GM21576 (cell line): Measurements from ENCODE around the gene TMEM163.
"Not testable (repeated sequence)": the region's sequence is repeated elsewhere in the genome, so short reads cannot be mapped to it uniquely, and the experiment has no call there.

Experiments
- ATAC-seq: cut with Tn5 transposase; IDR thresholded peaks from one replicate; pipeline ENCODE4 v1.9.1; 2021; ENCODE audit warnings: mild to moderate bottlenecking, moderate library complexity; ENCODE audit not compliant: unreplicated experiment

TMEM163 gene

GRCh38 chr2:134539981-134540380 lies 178.8 kb downstream of the TMEM163 start:
- ATAC-seq = no peak

DNA sequence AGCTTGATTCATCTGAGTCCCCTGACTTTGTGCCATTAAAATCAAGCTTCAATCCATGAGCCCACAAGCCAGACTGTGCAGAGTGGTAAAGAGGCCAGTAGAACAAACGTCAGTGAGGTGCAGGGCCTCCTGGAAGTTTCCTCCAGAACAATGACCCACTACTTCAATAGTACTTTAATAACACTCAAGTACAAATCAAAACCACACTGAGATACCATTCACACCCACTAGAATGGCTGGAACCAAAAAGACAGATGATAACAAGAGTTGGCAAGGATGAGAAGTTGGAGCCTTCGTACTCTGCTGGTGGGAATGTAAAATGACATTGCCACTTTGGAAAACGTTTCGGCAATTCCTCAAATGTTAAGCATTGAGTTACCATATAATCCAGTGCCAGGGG lies 181.1 kb downstream of the TMEM163 start:
- no peak for ATAC-seq

DNA sequence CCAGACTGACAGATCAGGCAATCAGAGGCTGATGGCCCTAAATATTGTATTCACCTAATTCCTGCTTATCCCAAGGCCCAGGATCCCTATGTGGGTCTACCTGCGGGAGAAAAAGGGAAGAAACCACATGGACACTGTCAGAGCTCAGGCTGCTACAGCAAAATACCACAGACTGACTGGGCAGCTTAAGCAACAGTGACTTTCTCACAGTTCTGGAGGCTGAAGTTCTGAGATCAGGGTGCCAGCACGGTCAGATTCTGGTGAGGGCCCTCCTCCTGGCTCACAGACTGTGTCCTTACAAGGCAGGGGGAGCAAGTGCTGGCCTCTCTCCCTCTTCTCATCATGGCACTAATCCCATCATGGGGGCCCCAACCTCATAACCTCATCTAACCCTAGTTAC lies 181.7 kb downstream of the TMEM163 start:
- no peak for ATAC-seq

DNA sequence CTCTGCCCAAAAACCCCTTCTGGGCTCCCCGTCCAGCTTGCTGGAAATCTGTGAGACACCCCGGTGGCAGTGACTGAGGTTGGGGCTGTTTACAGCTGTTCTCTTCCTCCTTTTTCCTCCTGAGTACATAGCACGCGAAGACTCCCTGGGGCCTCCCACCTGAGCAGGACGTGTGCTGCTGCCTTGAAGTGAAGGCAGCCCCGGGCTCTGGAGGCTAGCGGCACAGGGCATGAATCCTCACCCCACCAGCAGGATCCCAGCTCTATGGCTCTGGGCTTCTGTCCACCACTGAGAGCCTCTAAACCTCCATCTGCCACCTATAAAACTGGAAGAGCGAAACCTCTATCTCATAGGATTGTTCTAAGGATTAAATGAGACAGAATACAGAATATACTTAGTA lies 182.5 kb downstream of the TMEM163 start:
- ATAC-seq = no peak

DNA sequence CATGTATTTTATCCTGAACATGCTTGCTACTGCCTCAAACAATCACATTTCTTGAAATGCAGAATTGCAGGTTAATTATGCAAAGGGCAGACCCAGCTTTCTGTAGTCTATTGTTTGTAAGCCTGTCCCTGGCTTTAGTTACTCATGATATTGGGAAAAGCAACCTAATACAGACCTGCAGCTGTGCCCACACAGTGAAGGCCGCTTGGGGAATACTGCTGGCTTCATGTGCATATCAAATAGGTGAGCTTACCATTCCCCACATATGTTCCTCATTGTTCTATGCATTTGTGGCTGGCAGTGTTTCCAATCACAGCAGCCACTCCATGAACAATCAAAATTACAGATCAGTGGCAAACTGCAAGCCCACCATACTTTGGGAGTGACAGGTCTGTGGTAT lies 186.3 kb downstream of the TMEM163 start:
- ATAC-seq = no peak

DNA sequence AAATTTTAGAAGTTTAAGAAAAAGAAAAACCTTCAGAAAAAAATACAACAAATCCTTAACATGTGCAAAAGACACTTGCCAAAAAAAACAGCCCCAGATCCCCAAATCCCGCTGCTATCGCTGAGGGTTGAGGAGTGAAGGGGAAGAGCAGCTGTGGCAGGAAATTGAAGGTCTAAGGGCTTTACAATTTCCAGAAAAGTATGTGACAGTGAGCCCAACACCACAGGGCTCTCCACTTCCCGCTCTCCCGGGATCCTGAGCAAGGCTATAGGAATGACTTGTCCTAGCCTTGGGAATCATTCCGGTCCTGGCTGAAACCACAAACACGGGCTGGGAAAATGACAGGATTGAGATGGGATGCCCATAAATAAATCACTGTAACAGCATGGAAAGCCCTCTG lies 191.4 kb downstream of the TMEM163 start:
- ATAC-seq = no peak

DNA sequence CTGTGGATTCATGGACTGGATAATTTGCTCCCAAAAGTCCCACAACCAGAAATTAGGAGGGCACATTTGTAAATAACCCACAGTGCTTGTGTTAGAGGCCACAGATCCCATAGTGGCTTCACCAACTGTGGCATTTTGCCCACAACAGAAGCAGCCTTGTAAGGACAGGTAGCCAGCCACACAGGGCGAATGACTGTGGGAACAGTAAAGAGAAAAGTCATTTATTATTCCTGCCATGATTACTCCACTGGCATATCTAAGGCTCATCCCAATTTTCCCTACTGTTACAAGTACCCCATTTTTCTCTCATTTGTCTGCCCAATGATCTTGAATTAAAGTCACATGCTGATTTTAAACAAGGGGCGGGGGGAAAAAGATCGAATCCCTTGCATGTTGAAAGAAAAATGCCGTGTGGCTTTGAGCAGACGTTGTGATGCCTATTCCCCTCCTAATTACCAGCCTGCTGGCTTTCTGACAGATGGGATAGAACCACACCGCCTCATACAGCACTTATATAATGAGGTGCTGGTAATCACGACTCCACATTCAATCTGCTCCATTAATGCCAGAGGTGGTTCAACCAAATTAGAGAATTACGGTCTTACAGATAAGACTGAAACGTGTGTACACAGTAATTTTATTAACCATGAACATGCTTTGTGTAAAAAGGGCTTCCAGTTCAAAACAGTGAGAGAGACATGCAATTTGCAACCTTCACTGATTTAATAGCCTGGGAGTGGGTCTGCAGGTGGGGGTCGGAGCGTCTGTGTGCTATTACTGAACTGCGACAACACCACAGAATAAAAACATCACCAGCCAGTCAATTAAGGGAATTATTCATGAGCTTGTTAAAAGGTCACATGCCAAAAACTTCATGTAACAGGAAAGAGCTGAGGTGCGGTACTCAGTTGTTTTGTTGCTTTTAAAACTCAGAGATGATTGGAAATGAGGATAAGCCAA lies 196.0 kb downstream of the TMEM163 start:
- ATAC-seq = no peak

DNA sequence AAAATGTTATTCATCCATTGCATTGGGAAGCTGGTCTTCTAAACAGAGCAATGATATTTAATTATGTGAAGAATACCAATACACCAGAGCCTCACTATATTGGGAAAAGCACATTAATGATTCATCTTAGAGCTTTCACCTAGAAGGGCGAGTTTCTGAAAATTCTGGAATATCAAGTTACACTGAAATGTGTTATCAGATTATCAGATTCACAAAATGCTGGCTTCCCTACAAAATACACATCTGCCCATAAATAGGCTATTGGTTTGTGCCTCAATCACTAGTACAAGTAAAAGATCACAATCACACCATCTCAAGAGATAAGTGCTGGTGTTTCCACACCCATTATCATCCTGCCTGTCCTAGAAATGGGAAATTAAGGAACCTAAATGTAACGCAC lies 200.7 kb downstream of the TMEM163 start:
- no peak for ATAC-seq

DNA sequence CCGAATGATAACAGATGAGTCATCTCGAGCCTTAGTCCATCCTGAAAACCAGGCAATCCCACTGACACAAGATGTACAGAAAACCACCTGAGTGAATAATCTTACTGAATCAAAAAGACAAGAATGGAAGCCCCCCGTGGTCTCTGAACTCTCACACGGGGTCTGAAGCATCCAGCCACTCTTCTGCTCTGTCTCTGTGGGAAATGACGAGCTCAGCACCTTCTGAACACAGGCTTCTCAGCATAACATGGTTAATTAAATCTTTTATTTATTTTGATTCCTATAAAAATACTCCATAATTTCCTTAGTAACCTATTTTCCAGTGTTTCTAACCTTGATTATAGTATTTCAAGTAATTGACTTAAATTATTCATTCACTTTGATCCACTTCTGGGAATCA lies 203.7 kb downstream of the TMEM163 start:
- ATAC-seq = no peak

- ATAC-seq = no peak
Observed at GRCh38 chr2:134513465-134513804, 205.4 kb downstream of the TMEM163 start.

- no peak for ATAC-seq
Observed at GRCh38 chr2:134512734-134513464, 205.9 kb downstream of the TMEM163 start.

- ATAC-seq = no peak
Observed at GRCh38 chr2:134508391-134508790, 210.4 kb downstream of the TMEM163 start.

DNA sequence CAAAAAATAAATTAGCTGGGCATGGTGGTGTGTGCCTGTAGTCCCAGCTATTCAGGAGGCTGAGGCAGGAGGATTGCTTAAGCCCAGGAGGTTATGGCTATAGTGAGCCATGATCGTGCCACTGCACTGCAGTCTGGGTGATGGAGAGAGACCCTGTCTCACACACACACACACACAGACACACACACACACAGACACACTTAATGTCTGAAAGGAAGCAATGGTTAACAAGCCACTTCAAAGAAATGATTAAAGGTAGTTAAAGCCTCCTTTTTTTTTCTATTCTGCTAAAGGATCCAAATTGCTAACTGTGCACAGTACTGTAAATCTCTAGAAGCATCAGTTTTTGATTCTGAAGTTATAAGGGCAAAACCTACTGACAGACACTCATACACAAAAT lies 211.1 kb downstream of the TMEM163 start:
- no peak for ATAC-seq

DNA sequence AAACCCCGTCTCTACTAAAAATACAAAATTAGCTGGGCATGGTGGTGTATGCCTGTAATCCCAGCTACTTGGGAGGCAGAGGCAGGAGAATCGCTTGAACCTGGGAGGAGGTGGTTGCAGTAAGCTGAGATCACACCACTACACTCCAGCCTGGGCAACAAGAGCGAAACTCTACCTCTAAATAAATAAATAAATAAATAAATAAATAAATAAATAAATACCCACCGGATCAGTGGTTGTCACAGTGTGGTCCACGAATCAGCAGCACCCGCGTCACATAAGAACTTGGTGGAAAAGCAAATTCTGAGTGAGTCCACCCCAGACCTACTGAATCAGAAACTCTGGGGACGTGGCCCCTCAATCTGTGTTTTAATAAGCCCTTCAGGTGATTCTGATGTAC lies 211.6 kb downstream of the TMEM163 start:
- not testable (repeated sequence) for ATAC-seq

DNA sequence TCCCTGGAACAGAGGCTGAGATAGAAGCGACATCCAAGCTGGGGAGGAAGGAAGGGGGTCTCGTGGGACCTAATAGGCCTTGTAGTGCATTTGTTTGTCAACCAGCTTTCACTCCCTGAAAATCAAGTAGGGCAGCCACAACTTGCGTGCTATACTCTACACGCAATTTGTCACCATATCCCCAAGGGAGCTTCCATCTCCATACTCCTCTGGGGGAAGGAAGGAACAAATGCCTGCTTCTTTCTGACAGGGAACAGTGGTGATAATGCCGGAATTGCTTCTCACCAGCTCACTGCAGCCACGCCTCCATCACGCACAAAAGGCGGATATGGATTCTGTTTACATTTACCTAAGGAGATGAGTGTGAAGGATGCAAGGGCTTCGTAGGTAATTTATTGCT lies 213.4 kb downstream of the TMEM163 start:
- ATAC-seq = no peak

DNA sequence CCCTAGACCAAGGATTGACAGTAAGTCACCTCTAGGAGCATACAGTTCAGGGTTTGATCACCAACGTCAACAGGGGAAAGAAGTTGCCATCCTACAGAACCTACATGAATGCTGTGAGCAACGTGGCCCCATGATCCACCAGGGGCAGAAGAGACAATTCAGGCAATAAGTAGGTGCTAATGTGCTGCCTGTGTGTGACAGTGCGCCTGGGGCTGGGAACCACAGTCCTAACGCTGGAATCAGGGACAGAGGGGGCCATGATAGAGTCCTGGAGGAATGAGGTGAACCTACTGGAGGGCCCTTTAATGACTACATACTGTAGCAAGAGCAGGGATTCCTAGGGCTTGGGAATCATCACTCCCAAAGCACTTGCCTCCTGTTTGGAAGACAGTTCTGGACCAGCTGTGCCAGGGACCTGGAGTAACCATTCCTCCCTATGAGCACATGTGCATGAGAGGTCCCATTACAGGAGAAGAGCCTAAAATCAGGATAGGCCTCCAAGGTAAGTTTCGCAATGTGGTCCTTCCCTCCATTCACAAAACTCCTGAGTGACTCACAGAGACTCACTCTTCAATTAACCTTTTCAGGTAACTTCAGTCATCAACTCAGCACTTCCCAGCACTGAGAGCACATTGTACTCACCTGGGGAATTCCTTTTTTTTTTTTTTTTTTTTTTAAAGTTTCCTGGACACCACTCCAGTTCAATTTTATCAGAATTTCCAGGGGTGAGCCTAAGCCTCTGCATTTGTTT lies 214.0 kb downstream of the TMEM163 start:
- no peak for ATAC-seq

GRCh38 chr2:134502104-134502503 lies 216.7 kb downstream of the TMEM163 start:
- ATAC-seq = no peak

GRCh38 chr2:134501476-134502091 lies 217.2 kb downstream of the TMEM163 start:
- no peak for ATAC-seq

DNA sequence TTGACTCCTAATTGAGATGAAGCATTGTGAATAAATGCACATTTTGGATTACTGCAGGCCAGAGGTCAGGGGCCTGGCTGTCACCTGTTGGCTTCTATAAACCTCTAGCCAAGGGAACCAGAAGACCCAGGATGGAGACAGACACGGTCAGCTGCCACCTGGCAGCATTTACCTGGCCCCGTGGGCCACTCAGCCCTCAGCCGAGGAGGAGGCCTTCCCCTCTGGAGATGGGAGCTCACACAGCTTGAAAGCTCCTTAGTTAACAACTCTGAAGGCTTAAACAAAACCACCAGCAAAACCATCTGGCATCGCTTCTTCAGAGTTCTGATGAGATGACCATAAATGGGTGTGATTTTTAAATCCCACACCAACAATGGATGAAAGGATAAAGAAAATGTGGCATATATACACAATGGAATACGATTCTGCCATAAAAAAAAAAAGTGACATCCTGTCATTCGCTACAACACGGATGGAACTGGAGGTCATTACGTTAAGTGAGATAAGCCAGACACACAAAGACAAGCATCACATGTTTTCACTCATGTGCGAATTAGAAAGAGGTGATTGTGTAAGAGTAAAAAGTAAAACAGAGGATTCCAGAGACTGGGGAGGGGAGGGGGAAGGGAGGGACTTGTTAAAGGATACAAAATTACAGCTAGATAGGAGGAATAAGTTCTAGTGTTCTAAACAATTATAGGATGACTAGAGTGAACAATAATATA lies 218.4 kb downstream of the TMEM163 start:
- ATAC-seq = no peak

GRCh38 chr2:134499307-134499926 lies 219.4 kb downstream of the TMEM163 start:
- ATAC-seq = no peak
